Measurements from ENCODE around the gene TOLLIP.

Gene TOLLIP

DNA sequence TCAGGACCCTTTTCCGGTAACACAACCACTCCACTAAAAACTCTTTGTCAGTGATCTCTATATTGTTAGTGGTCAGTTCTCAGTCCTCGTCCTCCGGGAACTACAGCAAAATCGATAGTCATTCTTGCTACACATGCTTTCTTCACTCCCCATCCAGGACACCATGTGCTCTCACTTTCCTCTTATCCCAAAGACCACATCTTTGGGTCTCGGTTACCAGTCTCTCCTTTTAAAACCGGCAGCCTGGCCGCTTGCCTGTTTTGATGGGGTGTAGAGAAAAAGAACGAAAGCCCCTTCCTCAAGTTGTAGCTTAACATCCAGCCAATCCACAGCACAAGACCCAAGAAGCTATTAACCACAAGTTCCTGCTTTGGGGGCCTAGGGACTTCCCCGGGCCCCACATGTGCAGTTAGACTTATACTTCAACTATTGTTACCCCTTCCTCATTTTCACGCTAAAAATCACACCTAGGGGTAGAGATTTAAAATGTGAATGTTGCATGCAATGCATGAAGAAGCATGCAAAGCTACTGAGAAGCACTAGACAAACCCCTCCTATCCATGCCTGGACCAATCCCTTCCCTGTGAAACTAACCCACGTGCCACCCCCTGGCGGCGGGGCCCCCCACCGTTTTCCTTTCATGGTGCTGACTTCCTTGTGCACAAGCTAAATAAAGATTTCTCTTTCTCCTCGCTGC is 1.5 kb upstream of the TOLLIP start:
- no peak for DNase-seq (ENCODE audit: low spot score)

DNA sequence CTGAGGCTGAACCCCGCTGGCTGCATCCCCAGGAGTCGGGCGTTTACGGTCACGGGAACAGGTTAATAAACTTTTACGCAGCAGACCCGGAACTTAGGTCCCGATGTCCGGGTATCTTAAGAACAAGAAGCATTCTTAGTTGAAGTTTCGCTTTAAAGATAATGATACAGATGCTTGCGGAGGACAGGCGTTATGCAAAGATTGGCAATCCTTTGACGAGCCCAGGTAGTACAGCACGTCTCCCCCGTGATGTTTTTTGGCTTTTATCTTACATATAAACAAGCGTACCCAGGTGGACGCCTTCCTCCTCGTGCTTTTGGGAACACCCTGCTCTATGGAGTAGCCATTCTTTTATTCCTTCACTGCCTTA is 871 bp upstream of the TOLLIP start:
- no peak for DNase-seq (ENCODE audit: low spot score)

DNA sequence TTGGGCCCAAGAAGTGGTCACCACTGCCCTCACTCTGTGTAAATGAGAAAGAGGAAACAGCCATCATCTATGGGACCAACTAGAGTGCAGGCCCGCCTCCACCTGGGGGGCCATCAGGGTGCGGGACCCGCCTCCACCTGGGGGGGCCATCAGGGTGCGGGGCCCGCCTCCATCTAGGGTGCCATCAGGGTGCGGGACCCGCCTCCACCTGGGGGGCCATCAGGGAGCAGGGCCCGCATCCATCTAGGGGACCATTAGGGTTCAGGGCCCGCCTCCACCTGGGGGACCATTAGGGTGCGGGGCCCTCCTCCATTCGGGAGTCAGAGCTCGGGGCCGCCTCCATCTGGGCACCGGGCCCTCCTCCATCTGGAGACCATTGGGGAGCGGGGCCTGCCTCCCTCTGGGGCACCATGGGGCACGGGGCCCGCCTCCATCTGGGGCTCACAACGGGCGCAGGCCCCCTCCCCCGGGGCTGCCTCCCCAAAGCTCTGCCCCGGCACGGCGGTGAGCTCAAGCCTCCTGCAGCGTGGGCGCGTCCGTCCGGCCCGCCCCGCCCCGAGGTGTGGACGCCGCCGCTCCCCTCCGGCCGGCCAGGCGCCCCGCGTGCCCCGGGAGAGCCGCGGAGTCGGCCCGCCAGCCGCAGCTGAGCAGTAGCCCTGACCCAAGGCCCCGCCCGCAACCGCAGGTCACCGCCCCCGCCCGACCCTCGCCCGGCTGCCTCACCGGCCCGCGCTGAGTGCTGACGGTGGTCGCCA is 512 bp downstream of the TOLLIP start:
- DNase-seq (ENCODE audit: low spot score), result peak; percentile 91

DNA sequence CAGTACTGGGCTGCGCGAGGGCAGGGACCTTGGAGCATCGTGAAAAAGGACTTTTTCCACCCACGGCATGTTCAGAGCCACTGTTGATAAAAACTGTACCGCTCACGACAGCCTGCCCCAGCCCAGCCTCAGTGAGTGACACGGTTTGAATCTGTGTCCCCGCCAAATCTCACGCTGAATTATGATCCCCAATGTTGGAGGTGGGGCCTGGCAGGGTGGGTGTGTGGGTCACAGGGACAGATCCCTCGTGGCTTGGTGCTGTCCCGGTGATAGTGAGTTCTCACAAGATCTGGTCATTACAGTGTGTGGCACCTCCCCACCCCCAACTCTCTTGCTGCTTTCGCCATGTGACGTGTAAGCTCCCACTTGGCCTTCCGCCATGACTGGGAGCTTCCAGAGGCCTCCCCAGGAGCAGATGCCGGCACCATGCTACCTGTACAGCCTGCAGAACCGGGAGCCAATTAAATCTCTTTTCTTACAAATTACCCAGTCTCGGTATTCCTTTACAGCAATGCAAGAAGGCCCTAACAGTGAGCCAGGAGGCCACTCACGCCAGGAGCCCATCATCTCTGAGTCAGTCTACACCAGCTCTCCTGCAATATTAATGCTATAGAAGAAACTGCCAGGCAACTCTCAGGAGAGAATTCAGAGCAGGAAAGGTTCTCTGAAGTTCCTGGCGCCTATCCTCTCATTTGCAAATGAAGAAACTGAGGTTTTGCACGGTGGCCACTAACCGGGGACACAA is 1.3 kb downstream of the TOLLIP start:
- no peak for DNase-seq (ENCODE audit: low spot score)

GRCh38 chr11:1307163-1307870 is 2.1 kb downstream of the TOLLIP start:
- DNase-seq (ENCODE audit: low spot score), result no peak

DNA sequence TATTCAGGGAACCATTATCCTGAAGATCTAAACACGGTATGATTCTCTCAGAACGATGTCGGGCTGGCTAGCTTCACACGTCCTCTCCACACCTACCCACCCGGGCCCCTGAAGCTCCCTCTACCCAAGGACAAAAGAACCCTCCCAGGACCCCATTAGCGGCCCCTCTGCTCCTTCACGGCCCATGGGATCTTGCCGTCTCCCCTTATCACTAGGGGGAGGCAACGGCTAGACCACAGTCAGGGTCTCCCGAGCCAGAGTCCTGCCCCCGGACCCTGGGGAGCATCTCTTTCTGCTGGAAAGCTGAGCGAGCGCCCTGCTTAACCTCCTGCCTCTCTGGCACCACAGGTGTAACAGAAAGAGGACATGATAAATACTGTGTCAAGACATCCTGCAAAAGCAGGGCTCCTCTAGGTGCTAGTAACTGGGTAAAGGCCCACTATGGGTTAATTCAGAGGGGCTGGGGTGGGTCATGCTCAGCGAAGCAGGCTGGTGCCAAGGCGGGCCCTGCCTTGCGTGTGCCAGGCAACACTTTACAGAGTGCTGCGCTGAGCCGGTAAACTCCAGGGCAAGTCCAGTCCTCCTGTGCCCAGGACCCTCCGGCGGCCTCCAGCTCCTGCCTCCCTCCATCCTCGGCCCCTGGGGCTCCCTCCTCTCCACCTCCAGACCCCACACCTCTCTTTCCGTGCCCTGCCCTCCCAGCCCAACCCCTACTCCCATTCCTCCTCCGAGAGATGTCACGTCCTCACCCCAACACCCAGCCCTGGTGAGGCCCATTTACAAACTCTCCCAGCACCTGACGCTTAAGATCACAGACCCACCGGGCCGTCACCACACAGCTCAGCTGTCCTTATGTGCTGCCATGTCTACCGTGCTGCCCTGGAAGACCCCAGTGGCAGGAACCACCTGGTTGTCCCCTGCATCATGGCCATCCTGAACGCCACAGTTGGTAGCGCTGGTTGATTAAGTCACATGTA is 3.0 kb downstream of the TOLLIP start:
- no peak for DNase-seq (ENCODE audit: low spot score)

- no peak for DNase-seq (ENCODE audit: low spot score)
Observed at GRCh38 chr11:1305501-1306056, 3.9 kb downstream of the TOLLIP start.

DNA sequence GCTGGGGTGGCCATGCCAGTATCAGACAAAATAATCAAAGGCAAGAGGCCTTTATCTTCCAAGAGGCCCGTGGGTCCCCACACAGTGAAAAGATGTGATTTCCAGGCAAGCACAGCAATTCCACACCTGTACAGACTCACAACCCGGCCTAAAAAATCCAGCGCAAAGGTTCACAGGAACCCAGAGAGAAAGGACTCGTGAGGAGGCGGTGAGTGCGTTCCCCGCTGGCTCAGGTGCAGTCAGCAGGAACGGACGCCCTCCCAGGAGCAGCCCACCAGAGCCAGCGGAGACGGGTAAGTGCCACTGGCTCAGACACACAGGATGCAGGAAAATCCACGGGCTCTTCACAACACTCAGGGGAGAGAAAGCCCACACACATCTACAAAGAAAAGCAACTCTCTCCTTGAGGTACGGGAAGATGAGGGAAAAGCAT is 4.4 kb downstream of the TOLLIP start:
- DNase-seq (ENCODE audit: low spot score), result no peak

DNA sequence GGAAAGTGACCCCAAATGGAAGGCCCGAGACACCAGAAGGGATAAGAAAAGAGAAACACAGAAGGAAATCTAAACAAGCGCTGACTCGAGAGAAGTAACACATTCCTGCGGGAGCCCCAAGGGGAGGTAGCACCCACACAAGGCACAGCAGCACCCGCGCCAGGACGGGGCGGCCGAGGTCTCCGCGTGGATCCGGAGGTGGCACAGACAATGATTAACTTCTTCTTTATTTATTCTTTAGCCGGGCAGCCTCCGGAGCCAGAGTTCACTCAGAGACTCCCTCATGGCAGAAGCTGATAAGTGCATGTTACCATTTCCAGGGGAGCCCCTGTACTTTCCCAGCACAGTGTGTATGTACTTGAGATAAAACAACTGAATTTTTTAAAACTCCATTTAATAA is 5.1 kb downstream of the TOLLIP start:
- no peak for DNase-seq (ENCODE audit: low spot score)

DNA sequence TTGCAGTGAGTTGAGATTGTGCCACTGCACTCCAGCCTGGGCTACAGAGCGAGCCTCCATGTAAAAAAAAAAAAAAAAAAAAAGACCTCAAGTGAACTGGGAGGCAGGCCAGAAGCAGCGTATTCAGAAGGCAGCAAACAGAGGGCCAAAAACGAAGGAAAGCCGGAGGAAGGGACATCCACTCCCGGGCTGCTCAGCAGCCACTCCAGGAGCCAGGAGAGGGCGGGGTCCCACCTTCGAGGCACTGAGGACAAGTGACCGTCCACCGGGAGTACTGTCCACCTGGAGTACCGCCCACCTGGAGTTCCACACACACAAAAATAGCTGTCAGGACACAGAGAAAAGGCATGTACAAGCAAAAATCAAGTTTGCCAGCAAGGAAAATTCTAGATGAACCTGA is 5.5 kb downstream of the TOLLIP start:
- no peak for DNase-seq (ENCODE audit: low spot score)

- peak; percentile 61 for DNase-seq (ENCODE audit: low spot score)
Observed at GRCh38 chr11:1303126-1303821, 6.2 kb downstream of the TOLLIP start.

GRCh38 chr11:1302461-1303125 is 6.8 kb downstream of the TOLLIP start:
- no peak for DNase-seq (ENCODE audit: low spot score)

DNA sequence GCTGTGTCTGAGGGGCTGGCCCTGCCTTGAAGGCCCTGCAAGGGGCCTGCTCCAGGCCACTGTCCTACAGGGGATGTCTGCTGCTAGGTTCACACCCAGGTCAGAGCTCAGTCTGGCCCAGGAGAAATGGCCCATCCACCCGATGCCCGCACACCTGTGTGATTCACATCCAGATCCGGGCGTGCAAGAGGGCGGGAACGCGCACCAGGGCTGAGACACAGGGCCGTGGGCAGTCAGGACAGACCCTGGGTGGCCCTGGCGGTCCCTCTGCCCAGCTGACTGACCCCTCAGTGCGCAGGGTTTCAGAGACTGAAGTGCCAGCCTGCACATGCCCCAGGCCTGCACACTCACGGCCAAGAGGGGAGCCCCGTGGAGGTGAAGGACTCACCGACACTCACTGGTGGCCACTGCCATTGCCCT is 7.4 kb downstream of the TOLLIP start:
- DNase-seq (ENCODE audit: low spot score), result no peak

DNA sequence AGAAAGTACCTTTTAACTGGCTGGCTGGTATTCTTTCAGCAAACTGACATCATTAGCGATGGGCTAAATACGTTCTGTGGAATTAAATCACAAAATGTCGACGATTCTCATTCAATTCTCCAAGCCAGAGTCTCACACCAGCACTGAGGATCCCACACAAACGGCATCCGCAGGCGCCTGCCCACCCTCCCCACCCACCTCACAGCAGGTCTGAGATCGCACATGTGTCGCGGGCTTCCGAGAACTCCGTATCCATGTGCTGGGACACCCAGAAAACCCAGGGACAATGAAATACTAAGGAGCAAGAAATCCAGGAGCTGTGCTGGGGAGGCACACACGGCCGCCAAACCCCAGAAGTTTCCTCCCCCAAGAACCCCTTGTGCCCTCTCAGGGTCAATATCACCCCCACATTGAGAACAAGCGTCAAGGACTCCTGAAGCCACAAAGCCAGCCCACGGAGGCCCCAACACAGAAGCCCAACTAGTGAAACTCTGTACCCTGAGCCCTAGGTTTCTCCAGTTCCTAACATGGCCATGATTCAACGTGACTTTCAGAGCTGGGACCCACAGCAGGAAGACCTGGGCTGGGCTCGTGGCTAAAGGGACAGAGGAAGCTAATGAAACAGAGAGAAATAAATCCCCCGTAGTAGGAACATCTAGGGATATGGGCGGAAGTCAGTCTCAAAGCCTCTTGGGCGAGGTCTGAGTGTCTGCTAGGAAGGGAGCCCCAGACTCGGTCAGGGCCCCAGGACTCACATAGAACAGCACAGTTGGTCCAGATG is 8.0 kb downstream of the TOLLIP start:
- no peak for DNase-seq (ENCODE audit: low spot score)

GRCh38 chr11:1300569-1301187 is 8.8 kb downstream of the TOLLIP start:
- no peak for DNase-seq (ENCODE audit: low spot score)

- no peak for DNase-seq (ENCODE audit: low spot score)
Observed at GRCh38 chr11:1300121-1300520, 9.3 kb downstream of the TOLLIP start.

- no peak for DNase-seq (ENCODE audit: low spot score)
Observed at GRCh38 chr11:1299621-1300020, 9.8 kb downstream of the TOLLIP start.
